ENCODE measurements around the gene SKIDA1.
A peak's percentile ranks its signal among the peaks of the same experiment; 100 is the strongest.
"Not testable (repeated sequence)": the region's sequence is repeated elsewhere in the genome, so short reads cannot be mapped to it uniquely, and the experiment has no call there.

SKIDA1 gene

GRCh38 chr10:21570761-21571521 is 45.5 kb upstream of the SKIDA1 start:
- Histone ChIP-seq H3K36me3 (ENCODE audit: control insufficient read depth in 2 of 2, insufficient read depth in 1 of 2, low read length in 2 of 2) (no peaks in the 10 kb centered on the region; a peak in 1 of 3 replicates), H3K4me1 (ENCODE audit: control insufficient read depth, insufficient read depth, low read length) (peaks cover 17% of the 10 kb centered on the region), H3K27ac (ENCODE audit: extremely low read depth, low read depth, low read length) (no peak overlapping the region), H3K4me3 (ENCODE audit: low read depth, low read length) (no peak overlapping the region), H3K9me3 (ENCODE audit: control insufficient read depth, insufficient read depth, low read depth, low read length) (no peaks in the 10 kb centered on the region)
- CTCF ChIA-PET: interaction anchor here (1.1 kb wide), 1 partner anchor 1419 kb away, joined by 3 read pairs; no protein-coding TSS in a partner anchor
- POLR2A ChIA-PET: no interaction called here
- TF ChIP-seq ZNF302 (tag by site-specific recombination; IDR thresholded peaks at IDR 0.05; ENCODE audit: low read depth) (no peak), ZNF701 (tag by site-specific recombination; IDR thresholded peaks at IDR 0.05) (no peak), PRDM1 (tag by site-specific recombination; IDR thresholded peaks at IDR 0.05) (0 out of 2 replicates have a peak, but pooled peaks have one; percentile 14), ZNF785 (tag by site-specific recombination; IDR thresholded peaks at IDR 0.05) (no peak), ZNF350 (tag by site-specific recombination; IDR thresholded peaks at IDR 0.05) (no peak)
- TF ChIP-seq, protein P1, sequence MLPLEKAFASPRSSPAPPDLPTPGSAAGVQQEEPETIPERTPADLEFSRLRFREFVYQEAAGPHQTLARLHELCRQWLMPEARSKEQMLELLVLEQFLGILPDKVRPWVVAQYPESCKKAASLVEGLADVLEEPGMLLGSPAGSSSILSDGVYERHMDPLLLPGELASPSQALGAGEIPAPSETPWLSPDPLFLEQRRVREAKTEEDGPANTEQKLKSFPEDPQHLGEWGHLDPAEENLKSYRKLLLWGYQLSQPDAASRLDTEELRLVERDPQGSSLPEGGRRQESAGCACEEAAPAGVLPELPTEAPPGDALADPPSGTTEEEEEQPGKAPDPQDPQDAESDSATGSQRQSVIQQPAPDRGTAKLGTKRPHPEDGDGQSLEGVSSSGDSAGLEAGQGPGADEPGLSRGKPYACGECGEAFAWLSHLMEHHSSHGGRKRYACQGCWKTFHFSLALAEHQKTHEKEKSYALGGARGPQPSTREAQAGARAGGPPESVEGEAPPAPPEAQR (tag by site-specific recombination; IDR thresholded peaks at IDR 0.05): no peak
- TF ChIP-seq, protein P2, sequence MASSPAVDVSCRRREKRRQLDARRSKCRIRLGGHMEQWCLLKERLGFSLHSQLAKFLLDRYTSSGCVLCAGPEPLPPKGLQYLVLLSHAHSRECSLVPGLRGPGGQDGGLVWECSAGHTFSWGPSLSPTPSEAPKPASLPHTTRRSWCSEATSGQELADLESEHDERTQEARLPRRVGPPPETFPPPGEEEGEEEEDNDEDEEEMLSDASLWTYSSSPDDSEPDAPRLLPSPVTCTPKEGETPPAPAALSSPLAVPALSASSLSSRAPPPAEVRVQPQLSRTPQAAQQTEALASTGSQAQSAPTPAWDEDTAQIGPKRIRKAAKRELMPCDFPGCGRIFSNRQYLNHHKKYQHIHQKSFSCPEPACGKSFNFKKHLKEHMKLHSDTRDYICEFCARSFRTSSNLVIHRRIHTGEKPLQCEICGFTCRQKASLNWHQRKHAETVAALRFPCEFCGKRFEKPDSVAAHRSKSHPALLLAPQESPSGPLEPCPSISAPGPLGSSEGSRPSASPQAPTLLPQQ (tag by site-specific recombination; IDR thresholded peaks at IDR 0.05): no peak

- H3K9me3 ChIP-seq (ENCODE audit: control insufficient read depth, insufficient read depth, low read depth, low read length); H3K27ac ChIP-seq (ENCODE audit: extremely low read depth, low read depth, low read length); H3K4me3 ChIP-seq (ENCODE audit: low read depth, low read length); H3K4me1 ChIP-seq (ENCODE audit: control insufficient read depth, insufficient read depth, low read length): not testable (repeated sequence)
- H3K36me3 ChIP-seq (ENCODE audit: control insufficient read depth in 2 of 2, insufficient read depth in 1 of 2, low read length in 2 of 2): peaks cover 41 to 55% of the 10 kb centered on the region in 2 experiments
- ChIA-PET POLR2A (interaction anchor here (0.7 kb wide), 1 partner anchor 438 kb away, joined by 3 read pairs; no protein-coding TSS in a partner anchor), CTCF (interaction anchor here (0.6 to 0.7 kb wide), 3 partner anchors 26 to 544 kb away, joined by 3 to 4 read pairs (median 4); no protein-coding TSS in a partner anchor)
- peak; percentile 61 for TF ChIP-seq ZNF121 (tag by site-specific recombination; IDR thresholded peaks at IDR 0.05)
These were observed 33.5 kb upstream of the SKIDA1 start for GRCh38 chr10:21558984-21559383.

DNA sequence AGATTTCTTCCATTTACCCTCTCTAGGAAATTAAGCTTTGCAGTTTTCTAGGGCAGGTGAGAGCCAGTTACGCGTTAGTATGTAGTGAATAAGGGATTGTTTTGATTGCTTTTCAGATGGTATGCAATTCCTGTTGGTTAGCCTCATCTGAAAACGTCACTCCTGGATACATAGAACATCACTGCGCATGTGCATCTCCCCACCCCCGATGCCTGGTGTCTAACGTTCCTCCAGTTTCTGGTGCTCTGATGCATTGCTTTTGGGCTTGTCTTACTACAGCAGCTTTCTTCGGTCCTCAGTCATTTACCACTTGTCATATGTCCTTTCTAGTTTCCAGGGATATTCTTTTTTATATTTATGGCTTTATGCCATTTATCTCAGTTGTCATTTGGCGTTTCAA is 31.0 kb upstream of the SKIDA1 start:
- ChIA-PET POLR2A (no interaction called here), CTCF (no interaction called here)
- Histone ChIP-seq H3K27ac (ENCODE audit: extremely low read depth, low read depth, low read length) (no peak overlapping the region), H3K4me3 (ENCODE audit: low read depth, low read length) (no peak overlapping the region), H3K36me3 (ENCODE audit: control insufficient read depth in 2 of 2, insufficient read depth in 1 of 2, low read length in 2 of 2) (peaks cover 61 to 79% of the 10 kb centered on the region in 2 experiments), H3K9me3 (ENCODE audit: control insufficient read depth, insufficient read depth, low read depth, low read length) (no peaks in the 10 kb centered on the region), H3K4me1 (ENCODE audit: control insufficient read depth, insufficient read depth, low read length) (no peaks in the 10 kb centered on the region)
- TF ChIP-seq ZNF416 (tag by site-specific recombination; IDR thresholded peaks at IDR 0.05) (no peak), ZNF776 (tag by site-specific recombination; IDR thresholded peaks at IDR 0.05; ENCODE audit: borderline replicate concordance) (no peak), ZNF658 (tag by site-specific recombination; IDR thresholded peaks at IDR 0.05) (no peak)

- ChIA-PET CTCF (interaction anchor here (0.6 kb wide), 1 partner anchor 44 kb away, joined by 4 read pairs; no protein-coding TSS in a partner anchor), POLR2A (interaction anchor here (0.7 kb wide), 1 partner anchor 260 kb away, joined by 5 read pairs; no protein-coding TSS in a partner anchor)
- TF ChIP-seq PRDM1 (tag by site-specific recombination; IDR thresholded peaks at IDR 0.05) (peak; percentile 94), ZNF366 (tag by site-specific recombination; conservative IDR thresholded peaks at IDR 0.05) (peak; percentile 70), KLF17 (tag by site-specific recombination; IDR thresholded peaks at IDR 0.05) (no peak), SP2 (tag by site-specific recombination; IDR thresholded peaks at IDR 0.05) (no peak)
- H3K27ac ChIP-seq (ENCODE audit: extremely low read depth, low read depth, low read length): no peak overlapping the region
- peaks cover 51 to 61% of the 10 kb centered on the region in 2 experiments for H3K36me3 ChIP-seq (ENCODE audit: control insufficient read depth in 2 of 2, insufficient read depth in 1 of 2, low read length in 2 of 2)
- no peak overlapping the region for H3K4me3 ChIP-seq (ENCODE audit: low read depth, low read length)
- no peaks in the 10 kb centered on the region for H3K9me3 ChIP-seq (ENCODE audit: control insufficient read depth, insufficient read depth, low read depth, low read length)
- H3K4me1 ChIP-seq (ENCODE audit: control insufficient read depth, insufficient read depth, low read length): no peaks in the 10 kb centered on the region
These were observed 27.2 kb upstream of the SKIDA1 start for GRCh38 chr10:21552638-21553037.
